MCF 10A (cell line): Measurements from ENCODE around the gene NRIP3. TPM values are rescaled to one million over a fixed set of nuclear protein-coding genes. Genes with fewer than 3 reads are reported as not detected.

Experiments
- Bru-seq: library from RNA; stranded (reverse); fragments of 400-500 nt; gene quantifications from one replicate; lab custom pipeline; 2021; lab: Mats Ljungman, UMichigan
- BruChase-seq, 2 experiments: library from RNA; stranded (reverse); fragments of 400-500 nt; gene quantifications; one replicate each; lab custom pipeline; 2021; lab: Mats Ljungman, UMichigan
- BruUV-seq: library from RNA; stranded (reverse); fragments of 400-500 nt; replicated peaks from 2 replicates; lab custom pipeline; 2021; lab: Mats Ljungman, UMichigan
- CTCF ChIA-PET: fragments of 300-600 bp; sonication (Branson Sonifier 250); formaldehyde crosslinking; extraction: SDS; loops from one replicate; lab custom pipeline; 2021; ENCODE audit warnings: antibody characterized with exemption, inconsistent platforms; lab: Yijun Ruan, JAX
- POLR2A ChIA-PET: fragments of 300-600, 350-650 bp; sonication (Branson Sonifier 250); formaldehyde crosslinking; extraction: SDS; loops from one replicate; lab custom pipeline; 2020; ENCODE audit warnings: antibody characterized with exemption, inconsistent platforms; lab: Yijun Ruan, JAX
- DNase-seq: peaks from one replicate; pipeline ENCODE4 v3.0.0-alpha.2; 2018; ENCODE audit not compliant: unreplicated experiment
- H3K27ac Mint-ChIP-seq: one replicate; pipeline ENCODE4 v1.8.0; 2022; ENCODE audit warnings: mild to moderate bottlenecking, low read depth, mixed read lengths; ENCODE audit not compliant: unreplicated experiment
- H3K27me3 Mint-ChIP-seq: one replicate; pipeline ENCODE4 v1.8.0; 2022; ENCODE audit warnings: mixed read lengths; ENCODE audit not compliant: insufficient read depth, unreplicated experiment
- H3K36me3 Mint-ChIP-seq: one replicate; pipeline ENCODE4 v1.8.0; 2022; ENCODE audit warnings: mild to moderate bottlenecking, moderate library complexity, mixed read lengths; ENCODE audit not compliant: insufficient read depth, unreplicated experiment
- H3K4me1 Mint-ChIP-seq: one replicate; pipeline ENCODE4 v1.8.0; 2022; ENCODE audit warnings: mixed read lengths; ENCODE audit not compliant: insufficient read depth, unreplicated experiment
- H3K4me3 Mint-ChIP-seq: one replicate; pipeline ENCODE4 v1.8.0; 2022; ENCODE audit warnings: mild to moderate bottlenecking, moderate library complexity, mixed read lengths; ENCODE audit not compliant: unreplicated experiment
- H3K9me3 Mint-ChIP-seq: one replicate; pipeline ENCODE4 v1.8.0; 2022; ENCODE audit warnings: mixed read lengths; ENCODE audit not compliant: unreplicated experiment
- intact Hi-C: fragments of 100-400 bp; cut with micrococcal nuclease; formaldehyde crosslinking; loops from 2 replicates; pipeline ENCODE4 v1.14.1; 2022
- long read RNA-seq: library from polyadenylated mRNA; stranded (forward); transcript quantifications from one replicate; pipeline ENCODE4 v2.0.0, GENCODE V29; 2022
- total RNA-seq: library from RNA; stranded (reverse); gene quantifications from 2 replicates; pipeline ENCODE4 v1.2.3, GENCODE V29; 2022
- TF ChIP-seq, protein P1 (sequence below): fragments of 200-600 bp; IDR thresholded peaks from one replicate; pipeline ENCODE4 v1.8.0; 2022; ENCODE audit warnings: antibody characterized with exemption, mild to moderate bottlenecking; ENCODE audit not compliant: unreplicated experiment

Gene NRIP3
- 0.19 and 0.37 TPM in 2 replicates for total RNA-seq
- percentile 25 among the genes with signal in this experiment for Bru-seq, nascent RNA
- BruChase-seq, experiment 1, labeled RNA remaining after a 6-hour chase: percentile 56 among the genes with signal in this experiment
- BruChase-seq, experiment 2, labeled RNA remaining after a 2-hour chase: percentile 25 among the genes with signal in this experiment
- long read RNA-seq, partial matches to known transcripts: 0 of 1 reads
- long read RNA-seq, other reads (novel, unspliced or antisense): 0 of 1 reads

DNA sequence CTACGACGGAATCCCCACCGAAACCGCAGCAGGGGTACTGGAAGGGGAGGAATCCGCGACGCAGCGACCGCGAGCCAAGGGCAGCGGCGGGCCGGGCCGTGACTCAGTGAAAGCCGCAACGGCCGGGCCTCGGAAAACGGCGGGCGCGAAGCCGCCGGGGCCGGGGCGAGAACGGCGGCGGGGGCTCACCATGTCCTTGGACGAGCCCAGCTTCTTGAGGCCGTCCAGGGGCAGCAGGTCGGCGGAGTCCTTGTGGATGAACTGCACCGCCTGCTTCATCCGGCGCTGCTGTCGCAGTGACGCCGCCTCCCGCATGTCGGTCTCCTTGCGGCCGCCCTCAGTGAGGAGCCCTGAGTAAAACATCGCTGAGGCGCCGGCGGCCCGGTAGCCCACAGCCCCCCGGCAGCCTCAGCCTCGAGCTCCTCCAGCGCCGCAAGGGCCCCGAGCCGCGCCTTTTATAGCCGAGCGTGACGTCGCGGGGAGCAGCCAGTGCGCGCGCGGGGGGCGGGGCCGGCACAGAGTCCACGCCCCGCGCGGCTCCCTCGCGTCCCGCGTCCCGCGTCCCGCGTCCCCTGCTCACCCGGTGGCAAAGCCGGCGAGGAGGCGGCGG lies at the start of gene NRIP3:
NRIP3 (minus strand) TSS at position 429 of the 610 bp plus-strand sequence; CDS start at position 363, 66 bp downstream.
- Mint-ChIP-seq H3K27ac (no peak within 1 kb of the TSS), H3K27me3 (peaks cover 14% of the 10 kb centered on the region), H3K4me3 (peak within 1 kb of the TSS; percentile 64), H3K4me1 (peaks cover 13% of the 10 kb centered on the region), H3K9me3 (no peaks in the 10 kb centered on the region), H3K36me3 (no peaks in the 10 kb centered on the region)
- ChIA-PET CTCF (interaction anchor here (2.1 kb wide), 1 partner anchor 134 kb away, joined by 6 read pairs; no protein-coding TSS in a partner anchor), POLR2A (no interaction called here)
- no TSS peak for BruUV-seq
- DNase-seq: peak; percentile 35
- TF ChIP-seq, protein P1, sequence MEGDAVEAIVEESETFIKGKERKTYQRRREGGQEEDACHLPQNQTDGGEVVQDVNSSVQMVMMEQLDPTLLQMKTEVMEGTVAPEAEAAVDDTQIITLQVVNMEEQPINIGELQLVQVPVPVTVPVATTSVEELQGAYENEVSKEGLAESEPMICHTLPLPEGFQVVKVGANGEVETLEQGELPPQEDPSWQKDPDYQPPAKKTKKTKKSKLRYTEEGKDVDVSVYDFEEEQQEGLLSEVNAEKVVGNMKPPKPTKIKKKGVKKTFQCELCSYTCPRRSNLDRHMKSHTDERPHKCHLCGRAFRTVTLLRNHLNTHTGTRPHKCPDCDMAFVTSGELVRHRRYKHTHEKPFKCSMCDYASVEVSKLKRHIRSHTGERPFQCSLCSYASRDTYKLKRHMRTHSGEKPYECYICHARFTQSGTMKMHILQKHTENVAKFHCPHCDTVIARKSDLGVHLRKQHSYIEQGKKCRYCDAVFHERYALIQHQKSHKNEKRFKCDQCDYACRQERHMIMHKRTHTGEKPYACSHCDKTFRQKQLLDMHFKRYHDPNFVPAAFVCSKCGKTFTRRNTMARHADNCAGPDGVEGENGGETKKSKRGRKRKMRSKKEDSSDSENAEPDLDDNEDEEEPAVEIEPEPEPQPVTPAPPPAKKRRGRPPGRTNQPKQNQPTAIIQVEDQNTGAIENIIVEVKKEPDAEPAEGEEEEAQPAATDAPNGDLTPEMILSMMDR: no peak
- intact Hi-C loops: no loop called here

DNA sequence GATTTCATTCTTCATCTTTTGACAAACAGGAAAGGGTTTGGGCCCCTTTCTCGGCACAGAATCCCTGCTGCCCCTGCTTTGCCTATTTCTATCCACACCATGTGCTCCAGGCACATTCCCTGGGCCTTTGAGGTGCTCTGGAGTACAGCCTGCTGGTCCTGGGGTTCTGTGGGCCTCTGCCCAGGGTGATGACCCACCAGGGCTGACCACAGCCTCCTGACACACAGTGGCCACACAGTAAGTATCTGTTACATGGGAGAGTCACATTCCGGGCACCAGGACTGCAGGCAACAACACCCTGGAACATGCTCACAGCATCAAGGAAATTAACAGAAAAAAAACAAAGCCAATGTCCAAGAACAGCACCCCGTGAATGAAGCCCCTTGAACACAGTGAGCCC lies 48.5 kb upstream of the NRIP3 start:
- Mint-ChIP-seq H3K27ac (no peak overlapping the region), H3K27me3 (no peaks in the 10 kb centered on the region), H3K9me3 (no peaks in the 10 kb centered on the region), H3K4me3 (no peak overlapping the region), H3K36me3 (no peaks in the 10 kb centered on the region), H3K4me1 (no peaks in the 10 kb centered on the region)
- ChIA-PET CTCF (no interaction called here), POLR2A (no interaction called here)
- BruUV-seq: no TSS peak
- intact Hi-C loops: no loop called here
- TF ChIP-seq, protein P1: no peak
- DNase-seq: no peak

DNA sequence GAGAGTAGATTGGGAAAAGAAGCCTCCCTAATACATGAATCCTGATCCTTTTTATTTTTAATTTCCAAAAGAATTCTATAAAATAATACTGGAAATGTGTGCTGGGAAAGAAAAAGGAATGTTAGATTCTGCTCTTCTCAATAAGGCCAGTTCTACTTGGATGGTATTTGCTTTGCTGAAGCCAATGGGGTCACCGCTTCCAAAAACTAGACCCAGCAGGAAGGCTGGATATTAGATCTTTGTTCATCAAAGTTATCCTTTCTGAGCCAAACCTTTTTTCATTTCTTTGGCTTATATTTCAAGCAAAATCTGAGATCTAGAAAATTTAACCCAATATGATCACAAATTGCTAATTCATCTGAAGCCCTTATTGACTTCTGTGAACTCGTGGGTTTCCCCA lies 46.2 kb upstream of the NRIP3 start:
- Mint-ChIP-seq H3K4me1 (no peaks in the 10 kb centered on the region), H3K9me3 (no peaks in the 10 kb centered on the region), H3K27ac (no peak overlapping the region), H3K36me3 (no peaks in the 10 kb centered on the region), H3K4me3 (no peak overlapping the region), H3K27me3 (no peaks in the 10 kb centered on the region)
- intact Hi-C loops: no loop called here
- POLR2A ChIA-PET: no interaction called here
- no TSS peak for BruUV-seq
- no peak for DNase-seq
- TF ChIP-seq, protein P1: no peak
- CTCF ChIA-PET: interaction anchor here (1.0 kb wide), 1 partner anchor 87 kb away, joined by 3 read pairs; no protein-coding TSS in a partner anchor

DNA sequence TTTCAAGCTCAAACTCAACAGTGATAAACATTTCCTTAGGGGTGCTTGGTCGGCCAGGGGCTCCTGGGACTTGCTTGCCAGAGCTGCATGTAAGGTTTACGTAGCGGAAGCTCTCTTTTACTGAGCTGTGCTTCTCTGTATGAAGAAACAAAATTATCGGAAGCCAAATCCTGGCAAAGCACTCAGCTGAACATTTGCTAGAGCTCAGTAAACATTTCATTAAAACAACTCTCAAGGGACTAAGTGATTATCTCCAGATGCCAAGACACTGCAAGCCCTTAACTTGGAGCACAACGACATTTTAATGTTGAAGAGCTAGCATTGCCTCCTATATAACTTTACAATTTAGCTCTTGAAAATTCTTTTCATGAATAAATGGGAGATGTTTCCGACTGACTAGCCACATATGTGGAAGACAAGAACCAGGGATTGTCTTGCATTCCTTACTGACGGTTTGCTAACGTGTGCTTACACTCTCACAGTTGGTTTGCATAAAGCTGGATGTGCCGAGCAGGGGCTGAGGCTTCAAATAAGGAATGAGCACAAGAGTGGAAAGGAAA lies 44.2 kb upstream of the NRIP3 start:
- Mint-ChIP-seq H3K4me3 (no peak overlapping the region), H3K9me3 (no peaks in the 10 kb centered on the region), H3K27ac (no peak overlapping the region), H3K36me3 (no peaks in the 10 kb centered on the region), H3K4me1 (no peaks in the 10 kb centered on the region), H3K27me3 (no peaks in the 10 kb centered on the region)
- no TSS peak for BruUV-seq
- ChIA-PET POLR2A (interaction anchor here (0.6 to 1.3 kb wide), 2 partner anchors 13 to 23 kb away, joined by 3 read pairs; no protein-coding TSS in a partner anchor), CTCF (interaction anchor here (0.8 to 1.5 kb wide), 5 partner anchors 10 to 67 kb away, joined by 3 to 4 read pairs (median 3); no protein-coding TSS in a partner anchor)
- intact Hi-C loops: no loop called here
- TF ChIP-seq, protein P1: no peak
- no peak for DNase-seq
